Coronary artery (tissue), 2 donors: ENCODE measurements around the gene CSHL1.

ENCODE experiments used
- DNase-seq: peaks from one replicate; pipeline ENCODE4 v3.0.0-alpha.2; 2017; ENCODE audit warnings: low spot score
- H3K27ac ChIP-seq, 2 donors: fragments of 200-600 bp; sonication (generic); one replicate each; pipeline ENCODE4 v1.5.1; 2016 to 2019
- H3K4me3 ChIP-seq: fragments of 200-600 bp; sonication (generic); 2 replicates; pipeline ENCODE4 v1.5.1; 2016; ENCODE audit warnings: mild to moderate bottlenecking, moderate library complexity
- CTCF ChIP-seq: fragments of 200-600 bp; sonication (generic); IDR thresholded peaks from one replicate; pipeline ENCODE4 v1.5.1; 2019; ENCODE audit warnings: antibody characterized with exemption

Gene CSHL1

GRCh38 chr17:63945784-63946439 lies 34.9 kb upstream of the CSHL1 start:
- H3K27ac ChIP-seq = no peak overlapping the region

GRCh38 chr17:63944736-63945499 lies 33.9 kb upstream of the CSHL1 start:
- Histone ChIP-seq H3K4me3 (no peak overlapping the region), H3K27ac (no peak overlapping the region)
- DNase-seq = no peak
- no peak for TF ChIP-seq CTCF

More at GRCh38 chr17:63945784-63946439, 34.9 kb upstream of the CSHL1 start:
- H3K4me3 ChIP-seq = no peak overlapping the region
- TF ChIP-seq CTCF = no peak
- no peak for DNase-seq

GRCh38 chr17:63943745-63944144 lies 32.7 kb upstream of the CSHL1 start:
- no peak for DNase-seq
- TF ChIP-seq CTCF = no peak
- no peak overlapping the region for H3K27ac ChIP-seq
- no peak overlapping the region for H3K4me3 ChIP-seq

GRCh38 chr17:63942309-63942985 lies 31.4 kb upstream of the CSHL1 start:
- TF ChIP-seq CTCF = no peak
- H3K4me3 ChIP-seq = no peak overlapping the region
- H3K27ac ChIP-seq = no peak overlapping the region
- no peak for DNase-seq

- Histone ChIP-seq H3K4me3 (no peak overlapping the region), H3K27ac (no peak overlapping the region)
- no peak for DNase-seq
- no peak for TF ChIP-seq CTCF
Measured at GRCh38 chr17:63941751-63942150, 30.7 kb upstream of the CSHL1 start.

- no peak overlapping the region for H3K4me3 ChIP-seq
- TF ChIP-seq CTCF = no peak
- no peak for DNase-seq
- no peak overlapping the region for H3K27ac ChIP-seq
Measured at GRCh38 chr17:63941162-63941561, 30.1 kb upstream of the CSHL1 start.
